Karpas-422 (cell line): ENCODE data around the gene GUCA1A. TPM values are rescaled to one million over a fixed set of nuclear protein-coding genes. Genes with fewer than 3 reads are reported as not detected.

Experiments used
- DNase-seq: peaks from one replicate; pipeline ENCODE4 v3.0.0-alpha.2; 2015
- H2AFZ ChIP-seq: fragments of 200-600 bp; sonication (generic); 2 replicates; pipeline ENCODE4 v1.6.1; 2014; ENCODE audit warnings: antibody characterized with exemption, low read length, mixed read lengths
- H3K27ac ChIP-seq: fragments of 200-600 bp; sonication (generic); 2 replicates; pipeline ENCODE4 v1.5.1; 2014; ENCODE audit warnings: mild to moderate bottlenecking, low read length, moderate library complexity
- H3K27me3 ChIP-seq: fragments of 200-600 bp; sonication (generic); 2 replicates; pipeline ENCODE4 v1.6.1; 2014; ENCODE audit warnings: low read length, mixed read lengths
- H3K36me3 ChIP-seq: fragments of 200-600 bp; sonication (generic); 2 replicates; pipeline ENCODE4 v1.6.1; 2014; ENCODE audit warnings: low read length, mixed read lengths; ENCODE audit not compliant: insufficient read depth
- H3K4me1 ChIP-seq: fragments of 200-600 bp; sonication (generic); 2 replicates; pipeline ENCODE4 v1.6.1; 2014; ENCODE audit warnings: mild to moderate bottlenecking, low read length, mixed read lengths
- H3K4me2 ChIP-seq: fragments of 200-600 bp; sonication (generic); 2 replicates; pipeline ENCODE4 v1.6.1; 2014; ENCODE audit warnings: low read length, low read depth, mild to moderate bottlenecking; ENCODE audit not compliant: poor library complexity, severe bottlenecking
- H3K4me3 ChIP-seq: fragments of 200-600 bp; sonication (generic); 2 replicates; pipeline ENCODE4 v1.5.1; 2014; ENCODE audit warnings: mild to moderate bottlenecking, antibody characterized with exemption, low read length, mixed read lengths
- H3K79me2 ChIP-seq: fragments of 200-600 bp; sonication (generic); 2 replicates; pipeline ENCODE4 v1.6.1; 2014; ENCODE audit warnings: mild to moderate bottlenecking, low read length, mixed read lengths
- H3K9ac ChIP-seq: fragments of 200-600 bp; sonication (generic); 2 replicates; pipeline ENCODE4 v1.6.0; 2014; ENCODE audit warnings: low read length
- H3K9me2 ChIP-seq: fragments of 200-600 bp; sonication (generic), shearing (Covaris generic); replicated peaks from 2 replicates; pipeline ENCODE4 v1.6.0; 2014; ENCODE audit warnings: mild to moderate bottlenecking, low read length, moderate library complexity; ENCODE audit not compliant: insufficient read depth
- H3K9me3 ChIP-seq: fragments of 300-700, 200-600 bp; sonication (generic); 2 replicates; pipeline ENCODE4 v1.6.1; 2014; ENCODE audit warnings: low read length, mixed read lengths
- H4K20me1 ChIP-seq: fragments of 200-600 bp; sonication (generic); 2 replicates; pipeline ENCODE4 v1.6.1; 2014; ENCODE audit warnings: mild to moderate bottlenecking, antibody characterized with exemption, low read length, low read depth; ENCODE audit not compliant: insufficient read depth
- total RNA-seq: library from RNA; depleted of rRNA; stranded (reverse); fragments of >200 nt; shearing (Covaris generic); gene quantifications from 2 replicates; pipeline ENCODE4 v1.2.3, GENCODE V29; 2014; ENCODE audit warnings: low replicate concordance

Gene GUCA1A
- total RNA-seq, 1 experiment from 2014 or later = not detected

- Histone ChIP-seq H4K20me1 (no peaks in the 10 kb centered on the region), H3K36me3 (no peaks in the 10 kb centered on the region), H2AFZ (no peak overlapping the region), H3K79me2 (no peaks in the 10 kb centered on the region), H3K9me2 (no peaks in the 10 kb centered on the region), H3K27ac (no peak overlapping the region), H3K27me3 (no peaks in the 10 kb centered on the region), H3K9ac (no peak overlapping the region), H3K4me1 (no peaks in the 10 kb centered on the region), H3K9me3 (no peaks in the 10 kb centered on the region), H3K4me3 (no peak overlapping the region), H3K4me2 (no peak overlapping the region)
- DNase-seq = no peak
Measured at GRCh38 chr6:42153921-42154320, 19.2 kb upstream of the GUCA1A start.

- Histone ChIP-seq H3K27ac (no peak overlapping the region), H3K9me3 (no peaks in the 10 kb centered on the region), H3K9me2 (no peaks in the 10 kb centered on the region), H4K20me1 (no peaks in the 10 kb centered on the region), H3K36me3 (no peaks in the 10 kb centered on the region), H3K4me3 (no peak overlapping the region), H3K4me2 (no peak overlapping the region), H3K9ac (no peak overlapping the region), H2AFZ (no peak overlapping the region), H3K27me3 (no peaks in the 10 kb centered on the region), H3K4me1 (no peaks in the 10 kb centered on the region), H3K79me2 (no peaks in the 10 kb centered on the region)
- no peak for DNase-seq
Measured at GRCh38 chr6:42154461-42155209, 18.5 kb upstream of the GUCA1A start.

GRCh38 chr6:42155293-42155692, 17.9 kb upstream of the GUCA1A start:
- Histone ChIP-seq H3K79me2 (no peaks in the 10 kb centered on the region), H3K27me3 (no peaks in the 10 kb centered on the region), H3K9ac (no peak overlapping the region), H3K4me1 (no peaks in the 10 kb centered on the region), H3K9me3 (no peaks in the 10 kb centered on the region), H3K4me3 (no peak overlapping the region), H3K4me2 (no peak overlapping the region), H3K27ac (no peak overlapping the region), H2AFZ (no peak overlapping the region), H3K36me3 (no peaks in the 10 kb centered on the region), H3K9me2 (no peaks in the 10 kb centered on the region), H4K20me1 (no peaks in the 10 kb centered on the region)
- no peak for DNase-seq

- Histone ChIP-seq H3K79me2 (no peaks in the 10 kb centered on the region), H3K4me3 (no peak overlapping the region), H3K9me3 (no peaks in the 10 kb centered on the region), H3K9ac (no peak overlapping the region), H3K36me3 (no peaks in the 10 kb centered on the region), H3K4me1 (no peaks in the 10 kb centered on the region), H4K20me1 (no peaks in the 10 kb centered on the region), H3K27ac (no peak overlapping the region), H3K9me2 (no peaks in the 10 kb centered on the region), H3K4me2 (no peak overlapping the region), H2AFZ (no peak overlapping the region), H3K27me3 (no peaks in the 10 kb centered on the region)
- no peak for DNase-seq
Measured at GRCh38 chr6:42156638-42157037, 16.5 kb upstream of the GUCA1A start.

GRCh38 chr6:42158011-42158410, 15.2 kb upstream of the GUCA1A start:
- Histone ChIP-seq H3K4me2 (no peak overlapping the region), H2AFZ (no peak overlapping the region), H3K36me3 (no peaks in the 10 kb centered on the region), H3K27ac (no peak overlapping the region), H3K27me3 (no peaks in the 10 kb centered on the region), H3K9ac (no peak overlapping the region), H3K79me2 (no peaks in the 10 kb centered on the region), H3K4me3 (no peak overlapping the region), H3K4me1 (no peaks in the 10 kb centered on the region), H4K20me1 (no peaks in the 10 kb centered on the region), H3K9me2 (no peaks in the 10 kb centered on the region), H3K9me3 (no peaks in the 10 kb centered on the region)
- DNase-seq = no peak

GRCh38 chr6:42158631-42159030, 14.5 kb upstream of the GUCA1A start:
- Histone ChIP-seq H3K27ac (no peak overlapping the region), H3K9me3 (no peaks in the 10 kb centered on the region), H4K20me1 (no peaks in the 10 kb centered on the region), H3K4me3 (no peak overlapping the region), H3K4me1 (no peaks in the 10 kb centered on the region), H2AFZ (no peak overlapping the region), H3K9ac (no peak overlapping the region), H3K36me3 (no peaks in the 10 kb centered on the region), H3K9me2 (no peaks in the 10 kb centered on the region), H3K27me3 (no peaks in the 10 kb centered on the region), H3K4me2 (no peak overlapping the region), H3K79me2 (no peaks in the 10 kb centered on the region)
- DNase-seq = no peak

- H2AFZ ChIP-seq = no peak overlapping the region
- H3K4me1 ChIP-seq = no peaks in the 10 kb centered on the region
- no peaks in the 10 kb centered on the region for H3K79me2 ChIP-seq
- no peaks in the 10 kb centered on the region for H3K27me3 ChIP-seq
- H3K9me3 ChIP-seq = no peaks in the 10 kb centered on the region
- H3K4me3 ChIP-seq = no peak overlapping the region
- H3K4me2 ChIP-seq = no peak overlapping the region
- no peaks in the 10 kb centered on the region for H3K9me2 ChIP-seq
- no peaks in the 10 kb centered on the region for H4K20me1 ChIP-seq
- H3K36me3 ChIP-seq = no peaks in the 10 kb centered on the region
- no peak overlapping the region for H3K9ac ChIP-seq
- no peak overlapping the region for H3K27ac ChIP-seq
- no peak for DNase-seq
Measured at GRCh38 chr6:42159431-42160024, 13.6 kb upstream of the GUCA1A start.

GRCh38 chr6:42162384-42162783, 10.8 kb upstream of the GUCA1A start:
- Histone ChIP-seq H4K20me1 (no peaks in the 10 kb centered on the region), H3K9me2 (no peaks in the 10 kb centered on the region), H3K27ac (no peak overlapping the region), H3K9me3 (no peaks in the 10 kb centered on the region), H3K9ac (no peak overlapping the region), H3K4me3 (no peak overlapping the region), H3K4me2 (no peak overlapping the region), H3K27me3 (no peaks in the 10 kb centered on the region), H3K79me2 (no peaks in the 10 kb centered on the region), H3K4me1 (peaks cover 9% of the 10 kb centered on the region), H2AFZ (no peak overlapping the region), H3K36me3 (no peaks in the 10 kb centered on the region)
- no peak for DNase-seq
